ENCODE results near the gene SPOP.

- peak; percentile 81 to 98 for TF ChIP-seq CTCF (conservative IDR thresholded peaks at IDR 0.05; ENCODE audit: low read depth in 2 of 2)
- TF ChIP-seq POLR2AphosphoS5 (IDR thresholded peaks at IDR 0.05; ENCODE audit: low read depth), result no peak
- no peak for TF ChIP-seq ZNF114 (CRISPR knock-in tag; IDR thresholded peaks at IDR 0.05)
- TF ChIP-seq REST (IDR thresholded peaks at IDR 0.05; ENCODE audit: unreplicated experiment), result no peak
- TF ChIP-seq EZH2 (IDR thresholded peaks at IDR 0.05; ENCODE audit: low read depth, unreplicated experiment), result no peak
- no peak for TF ChIP-seq CREB1 (CRISPR knock-in tag; IDR thresholded peaks at IDR 0.05; ENCODE audit: low read depth)
- no peak for TF ChIP-seq ETS1 (IDR thresholded peaks at IDR 0.05)
- TF ChIP-seq EZH2phosphoT487 (IDR thresholded peaks at IDR 0.05; ENCODE audit: unreplicated experiment), result no peak
- no peak for TF ChIP-seq STAT1 (IDR thresholded peaks at IDR 0.05; ENCODE audit: unreplicated experiment)
- TF ChIP-seq ZNF462 (CRISPR knock-in tag; IDR thresholded peaks at IDR 0.05), result no peak
- no peak for TF ChIP-seq ZNF331 (CRISPR knock-in tag; IDR thresholded peaks at IDR 0.05; ENCODE audit: low read depth)
Measured at GRCh38 chr17:49567871-49568694, 109.8 kb downstream of the SPOP start.

Measured in GM23338 (cell line).